ENCODE measurements around the gene TMEM72. TPM values are rescaled to one million over a fixed set of nuclear protein-coding genes. Genes with fewer than 3 reads are reported as not detected.

The TMEM72 gene
- polyA plus RNA-seq, 1 experiment: not detected

- no peak for TF ChIP-seq CTCF (IDR thresholded peaks at IDR 0.05; ENCODE audit: insufficient read depth, low read depth, low read length)
- ChIA-PET CTCF (interaction anchor here (1.2 kb wide), 1 partner anchor 13 kb away, joined by 3 read pairs; no protein-coding TSS in a partner anchor), POLR2A (no interaction called here)
Observed at GRCh38 chr10:44894691-44895090, 16.4 kb upstream of the TMEM72 start.

GRCh38 chr10:44895280-44895679, 15.9 kb upstream of the TMEM72 start:
- no peak for TF ChIP-seq CTCF (IDR thresholded peaks at IDR 0.05; ENCODE audit: insufficient read depth, low read depth, low read length)
- H3K36me3 ChIP-seq (ENCODE audit: control insufficient read depth, insufficient read depth, low read length): no peaks in the 10 kb centered on the region
- ChIA-PET CTCF (interaction anchor here (1.2 kb wide), 1 partner anchor 14 kb away, joined by 3 read pairs; no protein-coding TSS in a partner anchor), POLR2A (no interaction called here)
- no peak overlapping the region for H3K4me3 ChIP-seq (ENCODE audit: low read depth, low read length)
- H3K27me3 ChIP-seq (ENCODE audit: control insufficient read depth, insufficient read depth, low read length): peaks cover 19% of the 10 kb centered on the region
- no peak for DNase-seq (ENCODE audit: low read depth)

More at GRCh38 chr10:44894691-44895090, 16.4 kb upstream of the TMEM72 start:
- H3K27me3 ChIP-seq (ENCODE audit: control insufficient read depth, insufficient read depth, low read length): peaks cover 13% of the 10 kb centered on the region
- no peak for DNase-seq (ENCODE audit: low read depth)
- H3K4me3 ChIP-seq (ENCODE audit: low read depth, low read length): no peak overlapping the region
- no peaks in the 10 kb centered on the region for H3K36me3 ChIP-seq (ENCODE audit: control insufficient read depth, insufficient read depth, low read length)

- Histone ChIP-seq H3K27me3 (ENCODE audit: control insufficient read depth, insufficient read depth, low read length) (peaks cover 19% of the 10 kb centered on the region), H3K4me3 (ENCODE audit: low read depth, low read length) (no peak overlapping the region), H3K36me3 (ENCODE audit: control insufficient read depth, insufficient read depth, low read length) (no peaks in the 10 kb centered on the region)
- POLR2A ChIA-PET: no interaction called here
- no peak for DNase-seq (ENCODE audit: low read depth)
- no peak for TF ChIP-seq CTCF (IDR thresholded peaks at IDR 0.05; ENCODE audit: insufficient read depth, low read depth, low read length)
- CTCF ChIA-PET: interaction anchor here (1.3 kb wide), 1 partner anchor 9 kb away, joined by 3 read pairs; no protein-coding TSS in a partner anchor
Observed at GRCh38 chr10:44897049-44897448, 14.1 kb upstream of the TMEM72 start.

GRCh38 chr10:44898665-44899064, 12.5 kb upstream of the TMEM72 start:
- H3K36me3 ChIP-seq (ENCODE audit: control insufficient read depth, insufficient read depth, low read length): no peaks in the 10 kb centered on the region
- no peak for TF ChIP-seq CTCF (IDR thresholded peaks at IDR 0.05; ENCODE audit: insufficient read depth, low read depth, low read length)
- H3K4me3 ChIP-seq (ENCODE audit: low read depth, low read length): no peak overlapping the region
- H3K27me3 ChIP-seq (ENCODE audit: control insufficient read depth, insufficient read depth, low read length): peaks cover 27% of the 10 kb centered on the region
- CTCF ChIA-PET: interaction anchor here (2.0 kb wide), 1 partner anchor 9 kb away, joined by 5 read pairs; no protein-coding TSS in a partner anchor
- DNase-seq (ENCODE audit: low read depth): no peak
- POLR2A ChIA-PET: no interaction called here

- no peaks in the 10 kb centered on the region for H3K36me3 ChIP-seq (ENCODE audit: control insufficient read depth, insufficient read depth, low read length)
- DNase-seq (ENCODE audit: low read depth): no peak
- no peak for TF ChIP-seq CTCF (IDR thresholded peaks at IDR 0.05; ENCODE audit: insufficient read depth, low read depth, low read length)
- H3K27me3 ChIP-seq (ENCODE audit: control insufficient read depth, insufficient read depth, low read length): peaks cover 29% of the 10 kb centered on the region
- H3K4me3 ChIP-seq (ENCODE audit: low read depth, low read length): no peak overlapping the region
- ChIA-PET CTCF (interaction anchor here (0.7 to 2.0 kb wide), 2 partner anchors 10 to 20 kb away, joined by 3 to 5 read pairs; no protein-coding TSS in a partner anchor), POLR2A (no interaction called here)
Observed at GRCh38 chr10:44899450-44900080, 11.6 kb upstream of the TMEM72 start.

All from BJ (cell line).